NCI-H510A (cell line): Measurements from ENCODE around the gene NUP188.
"Not testable (repeated sequence)": the region's sequence is repeated elsewhere in the genome, so short reads cannot be mapped to it uniquely, and the experiment has no call there.

ENCODE experiments used
- DNase-seq: peaks from one replicate; lab custom pipeline; 2025; lab: John Stamatoyannopoulos, UW

Gene NUP188

GRCh38 chr9:129027224-129027684 is 79.8 kb downstream of the NUP188 start:
- DNase-seq: no peak

DNA sequence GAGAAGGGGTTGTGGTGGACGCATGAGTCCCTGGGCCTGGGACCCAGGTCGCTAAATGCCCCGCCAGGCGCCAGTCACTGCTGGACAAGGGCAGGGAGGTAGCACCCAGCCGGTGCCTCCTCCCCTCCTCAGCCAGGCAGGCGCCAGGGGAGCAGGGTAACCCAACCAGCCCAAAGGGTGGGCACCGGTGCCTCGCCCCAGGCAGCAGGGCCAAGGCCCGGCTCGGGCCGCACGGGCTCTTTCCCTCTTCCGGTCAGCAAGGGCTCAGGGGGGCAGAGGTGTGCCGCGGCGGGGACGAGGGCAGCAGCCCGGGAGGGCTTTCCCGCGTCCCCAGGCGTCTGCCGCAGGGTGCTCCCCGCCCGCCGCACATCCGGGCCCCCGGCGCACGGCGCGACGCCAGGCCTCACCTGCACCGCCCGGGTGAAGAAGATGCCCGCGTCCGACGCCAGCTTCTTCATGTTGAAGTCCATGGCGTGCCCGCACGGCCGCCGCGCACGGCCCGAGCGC is 80.2 kb downstream of the NUP188 start:
- peak; percentile 46 for DNase-seq

DNA sequence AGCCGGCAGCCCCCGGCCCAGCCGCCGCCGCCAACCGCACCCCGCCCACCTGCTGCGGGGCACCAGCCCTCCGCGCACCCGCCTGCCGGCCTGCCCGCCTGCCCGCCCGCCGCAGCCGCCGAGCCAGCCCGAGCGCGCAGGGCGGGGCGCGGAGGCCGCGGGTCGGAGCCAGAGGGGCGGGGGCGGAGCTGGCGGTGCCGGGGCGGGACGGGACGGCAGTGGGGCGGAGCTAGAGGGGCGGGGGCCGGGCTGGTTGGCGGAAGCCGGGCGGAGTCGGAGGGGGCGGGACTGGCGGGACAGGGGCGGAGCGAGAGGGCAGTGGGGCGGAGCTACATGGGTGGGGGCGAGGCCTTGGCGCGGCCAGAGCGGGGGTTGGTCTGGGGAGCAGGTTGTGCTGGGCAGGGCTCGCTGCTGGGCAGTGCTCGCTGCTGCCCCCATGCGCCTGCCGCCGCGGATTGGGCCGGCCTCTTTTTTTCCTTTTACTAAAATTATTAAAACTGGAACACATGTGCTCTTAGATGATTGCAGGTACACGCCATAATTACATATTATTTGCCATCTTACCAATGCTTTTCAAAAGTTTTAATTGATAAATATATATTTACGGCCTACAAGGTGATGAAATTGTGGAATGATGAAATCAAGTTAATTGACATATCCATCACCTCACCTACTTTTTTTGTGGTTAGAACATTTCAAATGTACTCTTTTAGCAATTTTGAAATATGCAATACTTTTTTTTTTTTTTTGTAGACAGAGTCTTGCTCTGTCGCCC is 80.9 kb downstream of the NUP188 start, which contains the start of gene SH3GLB2:
TSS of gene SH3GLB2 (minus strand) at position 140 of the 775 bp plus-strand sequence. CDS start 177 bp downstream, outside the sequence.
- DNase-seq: peak; percentile 64

GRCh38 chr9:129030191-129030590 is 82.7 kb downstream of the NUP188 start:
- no peak for DNase-seq

- DNase-seq: no peak
Measured at GRCh38 chr9:129031514-129031913, 84.0 kb downstream of the NUP188 start.

DNA sequence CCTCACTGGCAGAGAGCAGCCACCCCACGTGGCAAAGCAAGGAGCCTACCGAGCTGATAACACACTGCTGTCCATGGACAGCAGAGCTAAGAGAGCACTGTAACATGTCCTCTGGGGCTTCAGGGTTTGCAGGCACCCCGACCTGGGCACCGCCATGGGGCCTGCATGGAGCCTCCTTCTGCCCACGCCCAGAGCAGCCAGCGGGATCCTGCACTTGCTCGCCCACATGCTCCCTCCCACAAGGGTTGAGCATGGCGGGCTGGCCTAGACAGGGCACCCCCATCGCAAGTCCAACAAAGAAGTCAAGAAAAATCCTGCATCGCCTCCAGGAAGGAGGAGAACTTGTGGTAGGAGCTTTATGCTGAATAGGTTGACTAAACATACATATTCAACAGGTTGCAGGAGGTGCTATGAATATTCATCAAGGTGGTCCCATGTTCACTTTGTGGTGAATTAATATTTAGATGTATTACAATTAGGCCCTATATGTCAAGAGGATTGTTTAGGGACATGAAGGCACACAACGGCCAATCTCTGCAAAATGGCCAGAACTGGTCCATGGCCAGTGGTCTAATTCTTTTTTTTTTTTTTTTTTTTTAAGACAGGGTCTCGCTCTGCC is 85.2 kb downstream of the NUP188 start:
- no peak for DNase-seq

DNA sequence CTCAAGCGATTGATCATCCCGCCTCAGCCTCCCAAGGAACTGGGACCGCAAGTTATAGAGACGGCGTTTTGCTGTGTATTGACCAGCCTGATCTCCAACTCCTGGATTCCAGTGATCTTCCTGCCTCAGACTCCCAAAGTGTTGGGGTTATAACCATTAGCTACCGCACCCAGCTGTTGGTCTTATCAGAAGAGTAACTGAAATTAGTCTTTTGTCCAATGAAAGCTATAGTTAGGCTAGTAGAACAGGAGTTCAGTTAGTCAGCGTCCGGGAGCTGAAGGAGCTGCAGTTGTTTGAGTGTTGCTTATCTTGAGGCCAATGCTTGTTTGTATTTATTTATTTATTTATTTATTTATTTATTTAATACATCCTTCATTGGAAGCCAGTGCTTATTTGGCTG is 85.7 kb downstream of the NUP188 start:
- no peak for DNase-seq

DNA sequence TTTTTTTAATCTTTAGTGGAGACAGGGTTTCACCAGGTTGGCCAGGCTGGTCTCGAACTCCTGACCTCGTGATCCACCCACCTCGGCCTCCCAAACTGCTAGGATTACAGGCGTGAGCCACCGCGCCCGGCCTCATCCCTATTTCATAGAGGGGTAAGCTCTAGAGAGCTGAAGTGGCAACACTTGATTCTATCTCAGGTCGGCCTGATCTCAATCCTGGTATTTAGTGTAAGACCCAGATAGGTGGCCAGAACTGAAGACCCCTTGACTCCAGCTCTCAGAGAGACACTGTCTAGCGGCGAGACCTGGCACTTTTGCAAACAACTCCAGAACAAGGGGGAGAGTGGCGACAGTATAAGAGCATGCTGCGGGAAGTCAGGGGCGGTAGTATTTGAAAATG is 88.3 kb downstream of the NUP188 start:
- not testable (repeated sequence) for DNase-seq

GRCh38 chr9:129036241-129036922 is 88.9 kb downstream of the NUP188 start, which contains the start of gene MIGA2:
TSS of gene MIGA2 (plus strand) at chr9:129036626. CDS start at chr9:129040595, 3,969 bp downstream.
- peak; percentile 98 for DNase-seq

DNA sequence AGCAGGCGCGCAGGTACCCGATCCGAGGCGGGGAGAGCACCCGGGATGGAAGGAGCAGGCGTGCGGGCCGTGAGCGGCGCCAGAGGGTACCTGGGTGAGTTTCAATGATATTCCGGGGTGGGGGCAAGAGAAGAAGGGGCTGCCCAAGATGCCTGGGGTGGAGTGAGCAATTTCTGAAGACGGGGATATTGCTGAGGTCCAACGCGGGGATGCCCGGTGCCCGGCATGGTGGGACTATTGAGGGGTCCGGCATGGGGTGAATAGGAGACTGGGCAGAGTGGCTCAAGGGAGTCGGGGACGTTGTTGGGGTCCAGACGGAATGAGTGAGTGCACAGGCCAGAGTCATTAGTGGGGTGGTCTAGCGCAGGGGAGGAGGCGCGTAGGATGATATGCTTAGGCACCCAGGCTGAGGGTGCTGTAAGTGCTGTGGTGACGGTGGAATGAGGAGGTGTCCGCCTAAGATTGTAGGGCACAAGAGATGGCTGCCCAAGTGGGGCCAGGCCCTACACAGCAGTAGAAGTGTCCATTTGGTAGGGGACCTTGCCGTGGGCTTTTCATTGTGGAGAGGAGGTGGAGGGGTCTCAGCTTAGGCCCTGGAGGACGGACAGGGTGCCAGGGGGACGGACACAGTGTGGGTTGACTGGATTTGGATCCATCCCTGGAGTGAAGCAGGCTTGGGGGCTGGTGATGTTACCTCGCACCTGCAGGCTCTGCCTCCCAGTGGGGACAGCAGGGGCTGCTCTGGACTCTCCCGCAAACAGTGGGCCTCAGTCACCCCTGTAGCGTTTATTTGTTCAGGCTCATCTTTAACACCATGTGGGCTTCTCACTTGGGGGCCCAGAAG is 89.6 kb downstream of the NUP188 start:
- DNase-seq: no peak

DNA sequence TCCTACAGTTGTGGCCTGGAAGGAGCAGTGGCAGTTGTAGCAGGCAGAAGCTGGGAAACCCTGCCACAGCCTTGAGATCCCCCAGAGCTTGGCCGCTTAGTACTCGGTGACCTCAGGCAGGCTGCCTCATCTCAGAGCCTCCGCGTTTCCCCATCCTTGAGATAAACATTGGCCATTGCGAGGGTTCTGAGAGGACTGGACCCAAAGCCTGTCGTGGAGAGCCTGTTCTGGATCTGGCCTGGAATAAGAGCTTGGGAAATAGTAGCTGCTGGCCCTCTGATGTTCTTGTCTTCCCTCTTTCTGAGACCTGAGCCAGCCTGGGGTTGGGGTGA is 90.2 kb downstream of the NUP188 start:
- no peak for DNase-seq

GRCh38 chr9:129038109-129038852 is 90.8 kb downstream of the NUP188 start:
- DNase-seq: no peak

DNA sequence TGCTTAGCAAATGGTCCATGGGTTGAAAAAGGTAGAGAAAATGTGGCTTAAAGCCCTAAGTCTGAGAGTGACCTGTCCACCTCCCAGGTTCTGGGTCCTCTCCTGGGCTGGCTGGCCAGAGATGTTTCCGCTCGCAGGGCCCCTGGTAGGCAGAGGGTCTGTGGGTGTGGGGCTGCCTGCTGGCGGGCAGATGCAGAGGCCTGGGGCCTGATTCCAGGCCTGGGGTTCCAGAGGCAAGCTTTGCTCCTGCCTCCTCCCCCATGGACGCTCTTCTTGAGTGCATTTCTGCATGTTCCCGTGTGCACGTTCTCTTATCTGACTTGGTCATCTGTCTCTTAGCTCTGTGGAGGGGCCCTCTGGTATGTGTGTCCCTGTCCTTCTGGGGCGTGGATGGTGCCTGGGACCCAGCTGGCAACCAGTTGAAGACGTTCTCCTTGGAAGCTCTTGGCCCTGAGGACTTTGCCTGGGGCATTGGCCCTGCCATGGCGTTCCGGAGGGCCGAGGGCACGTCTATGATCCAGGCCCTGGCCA is 92.7 kb downstream of the NUP188 start:
- DNase-seq: no peak

DNA sequence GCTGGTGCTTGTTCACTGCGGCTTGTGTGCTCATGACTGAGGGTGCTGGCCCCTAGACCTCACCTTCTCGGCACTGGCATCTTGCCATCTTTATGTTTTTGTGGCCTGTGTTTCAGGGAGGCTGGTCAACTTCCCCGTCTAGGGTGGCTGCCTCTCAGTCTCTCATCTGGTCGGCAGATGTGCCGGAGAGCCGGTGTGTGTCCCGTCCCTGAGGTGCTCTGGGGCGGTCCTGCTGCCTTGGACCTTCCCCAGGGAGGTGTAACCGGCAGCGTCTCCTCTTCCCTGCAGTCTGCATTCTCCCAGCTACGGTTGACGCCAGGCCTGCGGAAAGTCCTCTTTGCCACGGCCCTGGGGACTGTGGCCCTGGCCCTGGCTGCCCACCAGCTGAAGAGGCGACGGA is 94.5 kb downstream of the NUP188 start:
- DNase-seq: no peak

GRCh38 chr9:129052592-129052991 is 105.1 kb downstream of the NUP188 start:
- DNase-seq: no peak

DNA sequence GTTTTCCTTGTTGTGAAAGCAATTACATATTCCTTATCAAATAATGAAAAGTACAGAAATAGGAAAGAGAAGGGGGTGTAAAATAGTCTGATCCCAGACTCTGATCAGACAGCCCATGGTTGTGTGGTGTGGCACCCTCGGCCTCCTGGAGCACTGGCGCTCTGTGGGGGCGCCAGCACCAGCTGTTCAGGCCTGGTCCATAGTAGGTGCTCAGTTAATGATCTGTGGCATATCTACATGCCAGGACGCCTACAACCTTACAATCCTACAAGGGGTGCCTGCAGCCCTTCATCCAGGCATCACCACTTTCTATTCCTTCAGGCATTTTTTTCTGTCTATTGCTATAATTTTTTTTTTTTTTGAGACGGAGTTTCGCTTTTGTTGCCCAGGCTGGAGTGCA is 105.5 kb downstream of the NUP188 start:
- no peak for DNase-seq

DNA sequence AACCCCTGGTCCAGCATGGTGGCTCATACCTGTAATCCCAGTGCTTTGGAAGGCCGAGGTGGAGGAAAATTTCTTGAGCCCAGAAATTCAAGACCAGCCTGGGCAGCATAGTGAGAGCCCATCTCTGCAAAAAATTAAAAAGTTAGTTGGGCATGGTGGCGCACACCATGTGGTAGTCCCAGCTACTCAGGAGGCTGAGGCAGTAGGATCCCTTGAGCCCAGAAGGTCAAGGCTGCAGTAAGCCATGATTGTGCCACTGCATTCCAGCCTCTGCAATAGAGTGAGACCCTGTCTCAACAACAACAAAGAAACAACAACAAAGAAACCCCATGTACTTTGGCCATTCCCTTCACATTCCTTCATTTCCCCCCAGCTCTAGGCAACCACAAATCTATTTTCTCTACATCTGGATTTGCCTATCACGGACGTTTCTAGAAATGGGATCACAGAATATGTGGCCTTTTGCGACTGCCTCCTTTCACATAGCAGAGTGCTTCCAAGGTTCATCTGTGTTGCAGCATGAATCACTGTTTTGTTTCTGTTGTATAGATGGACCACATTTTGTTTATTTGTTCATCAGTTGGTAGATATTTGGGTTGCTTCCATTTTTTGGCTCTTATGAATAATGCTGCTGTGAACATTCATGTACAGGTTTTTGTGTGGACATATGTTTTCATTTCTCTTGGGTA is 106.8 kb downstream of the NUP188 start:
- DNase-seq: no peak
